ENCODE data around the gene UMODL1.
A peak's percentile ranks its signal among the peaks of the same experiment; 100 is the strongest.

The UMODL1 gene

DNA sequence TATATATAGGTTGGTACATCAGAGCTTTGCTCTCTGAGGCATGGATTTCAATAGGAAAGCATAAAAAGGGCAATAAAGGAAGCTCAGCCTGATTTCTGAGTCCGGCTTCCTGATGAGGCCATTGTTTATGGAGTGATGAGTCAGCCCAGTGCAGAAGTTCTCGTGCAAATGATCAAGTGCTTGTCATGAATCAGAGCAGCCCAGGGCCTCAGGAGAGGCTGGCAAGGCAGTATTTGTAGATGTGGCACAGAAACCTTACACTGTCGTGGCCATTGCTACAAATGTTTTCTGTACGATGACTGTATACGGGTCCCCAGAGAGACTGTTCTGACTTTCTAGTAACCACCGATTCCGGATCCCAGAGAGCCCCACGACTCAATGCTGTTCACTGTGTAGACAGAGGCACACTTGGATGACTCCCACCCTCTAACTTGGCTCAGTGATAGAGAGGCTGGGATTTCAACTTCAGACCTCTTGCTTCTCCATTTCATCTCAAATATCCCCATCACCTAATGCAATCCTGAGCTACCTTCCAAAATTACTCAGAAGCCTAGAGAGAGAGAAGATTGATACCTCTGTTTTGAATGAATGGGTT, 26.8 kb downstream of the UMODL1 start:
- peak; percentile 91 to 97 for DNase-seq

DNA sequence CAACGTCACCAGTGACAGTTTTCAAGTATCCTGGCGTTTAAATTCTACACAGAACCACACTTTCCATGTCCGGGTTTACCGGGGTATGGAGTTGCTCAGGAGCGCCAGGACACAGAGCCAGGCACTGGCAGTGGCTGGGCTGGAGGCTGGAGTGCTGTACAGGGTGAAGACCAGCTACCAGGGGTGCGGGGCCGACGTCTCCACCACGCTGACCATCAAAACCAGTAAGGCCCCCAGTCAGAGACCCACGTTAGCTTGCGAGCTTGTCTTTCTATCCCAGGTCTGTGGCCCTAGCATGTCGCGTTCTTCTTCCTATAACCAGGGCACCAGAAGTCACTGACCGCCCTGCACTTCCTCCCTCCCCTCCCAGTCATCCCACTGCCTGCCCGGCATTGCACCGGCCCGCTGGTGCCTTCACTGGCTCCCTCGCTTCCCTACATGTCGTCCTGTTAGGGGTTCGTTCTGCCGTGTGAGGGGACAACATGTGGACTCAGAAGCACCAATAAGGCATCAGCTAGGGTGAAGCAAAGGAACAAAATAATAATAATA, 27.9 kb downstream of the UMODL1 start:
- DNase-seq: peak in 1 of 2 donors; percentile 50

DNA sequence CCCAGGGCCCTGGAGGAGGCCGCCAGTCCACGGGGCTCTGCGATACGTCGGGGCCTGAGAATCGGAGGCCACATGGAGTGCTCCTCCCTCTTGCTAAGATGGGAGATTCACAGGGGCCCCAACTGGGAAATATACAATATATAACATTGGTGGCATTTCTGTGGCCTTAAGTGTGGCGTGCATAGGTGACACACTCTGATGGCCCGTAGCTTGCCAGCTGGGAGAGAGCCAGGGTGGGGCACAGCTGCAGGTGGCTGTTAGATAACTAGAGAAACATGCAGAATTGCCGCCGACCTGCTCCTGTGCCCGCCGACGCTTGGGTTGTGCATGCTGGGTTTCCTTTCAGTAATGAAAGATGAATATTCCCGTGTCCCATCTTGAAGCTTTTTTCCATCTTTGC, 30.1 kb downstream of the UMODL1 start:
- DNase-seq: no peak

GRCh38 chr21:42102076-42102475, 31.0 kb downstream of the UMODL1 start:
- DNase-seq: no peak

GRCh38 chr21:42102526-42102925, 31.4 kb downstream of the UMODL1 start:
- DNase-seq: no peak

DNA sequence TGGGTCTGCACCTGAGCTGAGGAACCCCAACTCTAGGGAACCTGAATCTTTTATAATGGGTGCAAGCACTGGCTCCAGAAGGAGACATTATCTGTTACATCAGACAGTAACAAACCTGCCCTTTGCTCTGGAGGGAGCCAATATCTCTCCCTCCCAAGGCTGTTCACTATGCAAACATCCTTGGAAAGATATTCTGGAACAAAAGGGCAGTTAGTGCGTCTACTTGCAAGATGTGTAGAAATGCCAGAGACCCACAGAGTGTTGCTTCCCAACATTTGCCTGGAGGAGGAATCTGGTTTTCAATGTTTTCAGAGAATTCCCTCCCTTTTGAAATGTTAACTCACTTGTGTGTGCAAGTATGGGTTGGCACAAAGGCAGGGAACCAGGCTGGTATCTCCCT, 31.9 kb downstream of the UMODL1 start:
- DNase-seq: no peak

DNA sequence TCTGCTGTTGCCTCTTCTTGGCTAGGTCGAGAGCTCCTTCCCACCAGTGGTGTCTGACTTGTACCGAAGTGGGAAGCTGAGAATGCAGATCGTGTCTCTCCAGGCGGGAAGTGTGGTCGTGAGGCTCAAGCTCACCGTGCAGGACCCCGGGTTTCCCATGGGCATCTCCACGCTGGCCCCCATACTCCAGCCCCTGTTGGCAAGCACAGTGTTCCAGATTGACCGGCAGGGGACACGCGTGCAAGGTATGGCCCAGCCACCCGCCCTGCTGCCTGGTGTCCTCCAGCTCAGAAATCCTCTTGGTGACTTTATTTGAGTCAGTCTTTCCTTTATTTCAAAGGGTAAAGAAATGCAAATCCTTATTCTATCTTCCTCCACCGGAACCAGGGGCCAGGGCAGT, 32.7 kb downstream of the UMODL1 start:
- DNase-seq: no peak

- DNase-seq: no peak
These were observed 34.6 kb downstream of the UMODL1 start for GRCh38 chr21:42105476-42106315.

DNA sequence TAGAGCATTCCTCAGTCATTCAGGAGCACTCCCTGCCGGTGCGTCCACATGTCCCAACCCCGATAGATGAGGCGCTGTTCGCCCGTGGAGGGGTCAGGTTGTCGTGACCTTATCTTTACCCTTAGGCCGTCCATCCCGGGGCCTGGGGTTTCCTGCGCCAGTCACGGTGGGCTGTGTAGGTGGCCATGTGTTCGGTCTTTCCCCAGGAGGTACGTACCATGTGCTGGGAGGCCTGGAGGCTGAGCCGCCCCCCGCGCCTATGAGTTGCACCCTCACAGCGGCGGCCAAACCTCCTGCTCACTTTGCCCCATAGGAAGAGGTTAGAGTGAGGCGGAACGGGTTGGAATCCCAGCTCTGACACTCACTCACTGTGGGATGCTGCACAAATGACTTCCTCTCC, 35.3 kb downstream of the UMODL1 start:
- DNase-seq: no peak

GRCh38 chr21:42107177-42107880, 36.2 kb downstream of the UMODL1 start:
- DNase-seq: no peak

GRCh38 chr21:42107881-42108553, 36.9 kb downstream of the UMODL1 start:
- DNase-seq: peak; percentile 68 to 81

DNA sequence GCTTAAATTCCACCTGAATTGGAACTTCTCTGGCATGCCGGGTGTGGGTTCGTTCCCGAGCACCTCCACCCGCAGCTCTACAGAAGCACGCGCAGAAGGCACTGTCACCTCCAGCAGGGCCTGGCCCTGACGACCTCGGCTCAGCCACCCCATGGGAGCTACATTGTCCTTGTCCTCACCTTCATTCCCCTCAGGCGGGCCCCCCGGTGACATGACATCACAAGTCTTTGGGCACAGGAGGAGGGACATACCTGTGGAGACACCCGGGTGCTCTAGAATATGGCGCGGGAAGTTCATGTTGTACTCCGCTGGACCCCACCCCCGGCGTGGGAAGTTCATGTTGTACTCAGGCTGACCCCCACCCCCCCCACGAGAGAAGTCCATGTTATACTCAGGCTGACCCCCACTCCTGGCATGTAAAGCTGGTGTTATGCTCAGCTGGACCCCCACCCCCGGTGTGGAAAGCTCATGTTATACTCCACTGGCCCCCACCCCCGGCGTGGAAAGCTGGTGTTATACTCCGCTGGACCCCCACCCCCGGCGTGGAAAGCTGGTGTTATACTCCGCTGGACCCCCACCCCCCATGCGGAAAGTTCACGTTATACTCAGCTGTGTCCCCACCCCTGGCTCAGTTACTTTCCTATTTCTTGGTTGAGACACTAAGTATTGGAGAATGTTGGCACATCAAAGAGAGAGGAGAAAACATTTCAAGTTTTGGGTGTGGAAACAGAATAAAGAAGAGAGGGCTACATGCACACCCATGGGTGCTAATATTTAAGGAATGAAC, 37.6 kb downstream of the UMODL1 start:
- peak in 1 of 2 donors; percentile 18 for DNase-seq

- DNase-seq: no peak
These were observed 38.4 kb downstream of the UMODL1 start for GRCh38 chr21:42109473-42109872.

GRCh38 chr21:42109873-42110525, 38.9 kb downstream of the UMODL1 start:
- no peak for DNase-seq

- DNase-seq: no peak
These were observed 39.8 kb downstream of the UMODL1 start for GRCh38 chr21:42110691-42111469.

DNA sequence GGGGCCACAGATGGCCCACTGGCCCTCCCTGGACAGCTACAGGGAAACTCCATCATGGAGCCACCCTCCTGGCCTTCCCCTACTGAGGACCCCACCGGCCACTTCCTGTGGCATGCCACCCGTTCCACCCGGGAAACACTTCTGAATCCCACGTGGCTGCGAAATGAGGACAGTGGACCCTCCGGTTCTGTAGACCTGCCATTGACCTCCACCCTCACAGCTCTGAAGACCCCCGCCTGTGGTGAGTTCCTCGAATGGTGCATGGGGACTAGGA, 40.3 kb downstream of the UMODL1 start:
- DNase-seq: no peak

DNA sequence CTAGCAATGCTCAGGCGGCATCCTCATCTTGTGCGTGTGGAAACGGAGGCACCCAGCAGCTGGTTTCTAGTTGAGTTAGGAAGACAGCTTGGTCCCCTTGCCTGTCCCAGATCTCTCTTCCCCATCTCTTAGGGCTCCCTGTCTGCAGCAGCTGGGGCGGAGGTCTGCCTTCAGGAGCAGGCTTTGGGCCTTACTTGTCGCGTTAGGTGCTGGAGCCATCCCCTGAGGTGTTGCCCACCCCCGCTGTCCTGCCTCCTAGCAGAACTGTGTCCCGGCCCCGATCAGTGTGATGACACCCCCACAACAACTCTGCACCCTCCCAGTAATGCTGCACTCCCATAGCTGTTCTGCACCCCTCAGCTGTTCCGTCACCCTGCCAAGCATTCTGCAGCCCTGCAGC, 40.7 kb downstream of the UMODL1 start:
- DNase-seq: no peak

GRCh38 chr21:42112238-42112637, 41.1 kb downstream of the UMODL1 start:
- DNase-seq: no peak

- DNase-seq: peak; percentile 9 to 55
These were observed 41.7 kb downstream of the UMODL1 start for GRCh38 chr21:42112857-42113256.

- DNase-seq: peak; percentile 88 to 89
These were observed 42.9 kb downstream of the UMODL1 start for GRCh38 chr21:42113926-42114409.

DNA sequence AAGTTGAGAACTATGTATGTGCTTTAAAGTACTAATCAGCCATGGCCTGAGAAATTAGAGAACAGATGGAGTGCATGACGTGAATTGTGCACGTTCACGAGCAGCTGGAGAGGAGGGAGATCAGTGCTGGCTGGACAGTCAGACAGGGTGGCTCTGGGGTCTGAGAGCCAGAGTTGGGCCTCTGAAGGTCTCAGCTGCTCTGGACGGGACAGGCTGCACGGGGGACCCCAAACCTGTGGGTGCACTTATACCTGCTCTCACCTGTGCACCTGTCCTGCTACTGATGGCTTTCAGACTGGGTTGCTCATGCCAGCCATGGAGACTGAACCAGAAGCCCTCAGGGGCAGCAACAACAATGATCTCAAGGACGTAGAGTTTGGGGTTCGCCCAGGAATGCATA, 43.5 kb downstream of the UMODL1 start:
- no peak for DNase-seq
